Cerebellar nuclear complex (tissue), 1 donor: ENCODE data around the gene GOLGA5.
A peak's percentile ranks its signal among the peaks of the same experiment; 100 is the strongest.
"Not testable (repeated sequence)": the region's sequence is repeated elsewhere in the genome, so short reads cannot be mapped to it uniquely, and the experiment has no call there.

ENCODE experiments used
- DNase-seq, 2 experiments: peaks; one replicate each; lab custom pipeline; 2025; lab: John Stamatoyannopoulos, UW

Gene GOLGA5

GRCh38 chr14:92832137-92832700, 38.1 kb downstream of the GOLGA5 start:
- no peak for DNase-seq

GRCh38 chr14:92841930-92842329, 47.8 kb downstream of the GOLGA5 start:
- no peak for DNase-seq

- DNase-seq = no peak
Measured at GRCh38 chr14:92844204-92844603, 50.1 kb downstream of the GOLGA5 start.

- no peak for DNase-seq
Measured at GRCh38 chr14:92846162-92846897, 52.2 kb downstream of the GOLGA5 start.

- DNase-seq = no peak
Measured at GRCh38 chr14:92847278-92847677, 53.2 kb downstream of the GOLGA5 start.

- no peak for DNase-seq
Measured at GRCh38 chr14:92847749-92848148, 53.6 kb downstream of the GOLGA5 start.

GRCh38 chr14:92848887-92849286, 54.8 kb downstream of the GOLGA5 start:
- DNase-seq = peak in 1 of 2 experiments; percentile 1

GRCh38 chr14:92850492-92850891, 56.4 kb downstream of the GOLGA5 start:
- DNase-seq = no peak

GRCh38 chr14:92853136-92853535, 59.0 kb downstream of the GOLGA5 start:
- not testable (repeated sequence) for DNase-seq

- no peak for DNase-seq
Measured at GRCh38 chr14:92860049-92860840, 66.1 kb downstream of the GOLGA5 start.

GRCh38 chr14:92861856-92862745, 68.0 kb downstream of the GOLGA5 start:
- DNase-seq = no peak

GRCh38 chr14:92863286-92864080, 69.4 kb downstream of the GOLGA5 start:
- no peak for DNase-seq

GRCh38 chr14:92865674-92866073, 71.6 kb downstream of the GOLGA5 start:
- DNase-seq = no peak

- DNase-seq = no peak
Measured at GRCh38 chr14:92866181-92866752, 72.2 kb downstream of the GOLGA5 start.

- DNase-seq = peak in 1 of 2 experiments; percentile 10
Measured at GRCh38 chr14:92866901-92867865, 73.1 kb downstream of the GOLGA5 start.

- no peak for DNase-seq
Measured at GRCh38 chr14:92874962-92875661, 81.0 kb downstream of the GOLGA5 start.

- no peak for DNase-seq
Measured at GRCh38 chr14:92877757-92878431, 83.8 kb downstream of the GOLGA5 start.

- no peak for DNase-seq
Measured at GRCh38 chr14:92880351-92880750, 86.2 kb downstream of the GOLGA5 start.
